H1 (cell line): Measurements from ENCODE around the gene SLC6A17.

Experiments used
- ASH2L ChIP-seq: fragments of 200-600, 300-600 bp; sonication (generic); IDR thresholded peaks from one replicate; pipeline ENCODE4 v1.7.1; 2017; ENCODE audit warnings: low read length
- CHD1 ChIP-seq: IDR thresholded peaks from 2 replicates; pipeline ENCODE4 v1.6.1; 2012; ENCODE audit warnings: low read depth, low read length, improper control_type of control experiment
- EP300 ChIP-seq, 2 experiments: IDR thresholded peaks; 1 replicate in 1 of 2; 2 replicates in 1 of 2; pipeline ENCODE4 v1.6.1; 2011 to 2012; ENCODE audit warnings: low read depth in 2 of 2, low read length in 2 of 2, mild to moderate bottlenecking in 2 of 2, borderline replicate concordance in 1 of 2, inconsistent platforms in 1 of 2, moderate library complexity in 1 of 2
- JUN ChIP-seq: IDR thresholded peaks from 2 replicates; pipeline ENCODE4 v1.6.1; 2011; ENCODE audit warnings: low read depth, mild to moderate bottlenecking, improper control_type of control experiment, low read length
- JUND ChIP-seq: IDR thresholded peaks from 2 replicates; pipeline ENCODE4 v1.6.1; 2011; ENCODE audit warnings: mild to moderate bottlenecking, improper control_type of control experiment, low read length
- KDM1A ChIP-seq: fragments of 200-600, 300-600 bp; sonication (generic); IDR thresholded peaks from 2 replicates; pipeline ENCODE4 v1.7.1; 2016; ENCODE audit warnings: mild to moderate bottlenecking, low read length, borderline replicate concordance
- KDM5A ChIP-seq: fragments of 200-600 bp; IDR thresholded peaks from 2 replicates; pipeline ENCODE4 v1.7.1; 2012; ENCODE audit warnings: mild to moderate bottlenecking, low read length, inconsistent platforms, mixed read lengths
- POLR2A ChIP-seq, 2 experiments: IDR thresholded peaks; 1 replicate in 1 of 2; 2 replicates in 1 of 2; pipeline ENCODE4 v1.6.1; 2011; ENCODE audit warnings: low read depth in 2 of 2, low read length in 2 of 2, mild to moderate bottlenecking in 2 of 2; ENCODE audit errors: control extremely low read depth in 1 of 2
- SIN3A ChIP-seq, 2 experiments: IDR thresholded peaks in 1 of 2; conservative IDR thresholded peaks in 1 of 2; 2 replicates each; pipeline ENCODE4 v1.6.1; 2011 to 2012; ENCODE audit warnings: low read length in 2 of 2, improper control_type of control experiment in 1 of 2, low read depth in 1 of 2, mild to moderate bottlenecking in 1 of 2
- SIX5 ChIP-seq: IDR thresholded peaks from 2 replicates; pipeline ENCODE4 v1.6.1; 2011; ENCODE audit warnings: mild to moderate bottlenecking, low read depth, low read length
- TAF7 ChIP-seq: optimal IDR thresholded peaks from 2 replicates; pipeline ENCODE3; 2011; ENCODE audit warnings: low read depth, mild to moderate bottlenecking, inconsistent platforms, low read length, moderate library complexity, borderline replicate concordance
- TF ChIP-seq, protein P1 (sequence below), 3 experiments: IDR thresholded peaks; 1 replicate in 2 of 3; 2 replicates in 1 of 3; pipeline versions ENCODE4 v1.5.1 to v1.6.1; 2011; ENCODE audit warnings: low read length in 3 of 3, mild to moderate bottlenecking in 3 of 3, inconsistent platforms in 2 of 3, low read depth in 1 of 3, moderate library complexity in 1 of 3; ENCODE audit not compliant: insufficient read depth in 1 of 3; ENCODE audit errors: control extremely low read depth in 1 of 3
- TF ChIP-seq, protein P2 (sequence below): IDR thresholded peaks from 2 replicates; pipeline ENCODE4 v1.6.1; 2012; ENCODE audit warnings: low read length, inconsistent platforms

GRCh38 chr1:110187139-110187890, 37.0 kb downstream of the SLC6A17 start:
- TF ChIP-seq POLR2A (IDR thresholded peaks at IDR 0.05; ENCODE audit: control extremely low read depth in 1 of 2, low read depth in 2 of 2, low read length in 2 of 2) (no peak), EP300 (IDR thresholded peaks at IDR 0.05; ENCODE audit: borderline replicate concordance in 1 of 2, low read depth in 2 of 2, low read length in 2 of 2) (no peak), JUND (no peak), SIX5 (no peak), KDM5A (no peak), SIN3A (conservative IDR thresholded peaks at IDR 0.05 in 1 of 2, IDR thresholded peaks at IDR 0.05 in 1 of 2; ENCODE audit: low read depth in 1 of 2, low read length in 2 of 2) (no peak), KDM1A (no peak), ASH2L (no peak), JUN (no peak), TAF7 (no peak), CHD1 (no peak)
- TF ChIP-seq, protein P1, sequence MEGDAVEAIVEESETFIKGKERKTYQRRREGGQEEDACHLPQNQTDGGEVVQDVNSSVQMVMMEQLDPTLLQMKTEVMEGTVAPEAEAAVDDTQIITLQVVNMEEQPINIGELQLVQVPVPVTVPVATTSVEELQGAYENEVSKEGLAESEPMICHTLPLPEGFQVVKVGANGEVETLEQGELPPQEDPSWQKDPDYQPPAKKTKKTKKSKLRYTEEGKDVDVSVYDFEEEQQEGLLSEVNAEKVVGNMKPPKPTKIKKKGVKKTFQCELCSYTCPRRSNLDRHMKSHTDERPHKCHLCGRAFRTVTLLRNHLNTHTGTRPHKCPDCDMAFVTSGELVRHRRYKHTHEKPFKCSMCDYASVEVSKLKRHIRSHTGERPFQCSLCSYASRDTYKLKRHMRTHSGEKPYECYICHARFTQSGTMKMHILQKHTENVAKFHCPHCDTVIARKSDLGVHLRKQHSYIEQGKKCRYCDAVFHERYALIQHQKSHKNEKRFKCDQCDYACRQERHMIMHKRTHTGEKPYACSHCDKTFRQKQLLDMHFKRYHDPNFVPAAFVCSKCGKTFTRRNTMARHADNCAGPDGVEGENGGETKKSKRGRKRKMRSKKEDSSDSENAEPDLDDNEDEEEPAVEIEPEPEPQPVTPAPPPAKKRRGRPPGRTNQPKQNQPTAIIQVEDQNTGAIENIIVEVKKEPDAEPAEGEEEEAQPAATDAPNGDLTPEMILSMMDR (IDR thresholded peaks at IDR 0.05; ENCODE audit: control extremely low read depth in 1 of 3, insufficient read depth in 1 of 3, low read depth in 1 of 3, low read length in 3 of 3) = no peak
- TF ChIP-seq, protein P2, sequence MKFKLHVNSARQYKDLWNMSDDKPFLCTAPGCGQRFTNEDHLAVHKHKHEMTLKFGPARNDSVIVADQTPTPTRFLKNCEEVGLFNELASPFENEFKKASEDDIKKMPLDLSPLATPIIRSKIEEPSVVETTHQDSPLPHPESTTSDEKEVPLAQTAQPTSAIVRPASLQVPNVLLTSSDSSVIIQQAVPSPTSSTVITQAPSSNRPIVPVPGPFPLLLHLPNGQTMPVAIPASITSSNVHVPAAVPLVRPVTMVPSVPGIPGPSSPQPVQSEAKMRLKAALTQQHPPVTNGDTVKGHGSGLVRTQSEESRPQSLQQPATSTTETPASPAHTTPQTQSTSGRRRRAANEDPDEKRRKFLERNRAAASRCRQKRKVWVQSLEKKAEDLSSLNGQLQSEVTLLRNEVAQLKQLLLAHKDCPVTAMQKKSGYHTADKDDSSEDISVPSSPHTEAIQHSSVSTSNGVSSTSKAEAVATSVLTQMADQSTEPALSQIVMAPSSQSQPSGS = no peak
